Stimulated activated memory B cell treated with anti-CD40 and anti-IgM and Interleukin-4, amounts not matched to agents 10 μg/mL and 1 μg/mL and 100 μg/mL, for 72 hours (primary cell): ENCODE measurements around the gene ECM1.
A peak's percentile ranks its signal among the peaks of the same experiment; 100 is the strongest.

Experiments
- ATAC-seq: fragments of 150-1000 bp; cut with Tn5 transposase; 2 replicates; pipeline ENCODE4 v1.10.0; 2021
- H3K27ac Mint-ChIP-seq: one replicate; pipeline ENCODE4 v1.8.0; 2022; ENCODE audit warnings: mild to moderate bottlenecking, mixed read lengths
- H3K27me3 Mint-ChIP-seq: one replicate; pipeline ENCODE4 v1.8.0; 2022; ENCODE audit warnings: mixed read lengths
- H3K36me3 Mint-ChIP-seq: one replicate; pipeline ENCODE4 v1.8.0; 2022; ENCODE audit warnings: mixed read lengths
- H3K4me1 Mint-ChIP-seq: one replicate; pipeline ENCODE4 v1.8.0; 2022; ENCODE audit warnings: mixed read lengths
- H3K4me3 Mint-ChIP-seq: one replicate; pipeline ENCODE4 v1.8.0; 2022; ENCODE audit warnings: mild to moderate bottlenecking, moderate library complexity, mixed read lengths
- H3K9me3 Mint-ChIP-seq: one replicate; pipeline ENCODE4 v1.8.0; 2022; ENCODE audit warnings: mixed read lengths

The ECM1 gene

DNA sequence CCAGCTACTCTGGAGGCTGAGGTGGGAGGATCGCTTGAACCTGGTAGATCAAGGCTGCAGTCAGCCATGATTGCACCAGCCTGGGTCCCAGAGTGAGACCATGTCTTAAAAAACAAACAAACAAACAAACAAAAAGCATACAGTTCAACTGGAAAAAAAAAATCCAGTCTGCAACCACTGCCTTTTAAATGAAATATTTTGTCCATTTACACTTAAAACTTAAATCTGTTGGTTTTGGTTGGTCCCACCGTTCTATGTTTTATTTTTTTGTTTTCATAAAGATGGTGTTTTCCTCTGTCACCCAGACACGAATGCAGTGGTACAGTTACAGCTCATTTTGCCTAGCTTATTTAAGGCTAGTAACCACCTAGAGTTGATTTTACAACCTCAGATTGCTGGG, 17.4 kb downstream of the ECM1 start:
- Mint-ChIP-seq H3K9me3 (no peaks in the 10 kb centered on the region), H3K27me3 (no peaks in the 10 kb centered on the region), H3K36me3 (no peaks in the 10 kb centered on the region), H3K27ac (no peak overlapping the region), H3K4me3 (no peak overlapping the region), H3K4me1 (no peaks in the 10 kb centered on the region)
- ATAC-seq = no peak

GRCh38 chr1:150528196-150528595, 20.3 kb downstream of the ECM1 start:
- H3K36me3 Mint-ChIP-seq = no peaks in the 10 kb centered on the region

DNA sequence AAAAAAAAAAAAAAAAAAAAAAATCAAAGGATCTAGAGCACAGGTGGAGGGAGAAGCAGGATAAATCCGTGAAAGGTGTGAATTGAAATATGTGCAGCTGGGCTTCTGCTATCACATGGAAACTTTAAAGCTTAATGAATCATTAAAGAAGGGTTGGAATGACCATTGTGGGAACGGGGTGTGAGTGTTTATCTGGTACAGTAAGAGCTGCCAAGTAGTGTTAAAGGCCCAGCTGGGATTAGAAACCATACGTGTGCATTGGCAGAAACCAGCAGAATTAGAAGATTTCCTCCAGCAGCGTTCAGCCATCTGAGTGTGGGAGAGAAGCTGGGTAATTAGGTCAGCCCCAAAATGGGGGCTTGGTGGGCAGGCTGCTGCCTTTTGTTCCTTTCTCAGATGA, 21.1 kb downstream of the ECM1 start:
- H3K4me1 Mint-ChIP-seq = peaks cover 14% of the 10 kb centered on the region
- H3K27ac Mint-ChIP-seq = no peak overlapping the region
- no peaks in the 10 kb centered on the region for H3K9me3 Mint-ChIP-seq
- H3K27me3 Mint-ChIP-seq = no peaks in the 10 kb centered on the region
- H3K4me3 Mint-ChIP-seq = no peak overlapping the region
- H3K36me3 Mint-ChIP-seq = no peaks in the 10 kb centered on the region
- ATAC-seq = no peak

More at GRCh38 chr1:150528196-150528595, 20.3 kb downstream of the ECM1 start:
- no peak overlapping the region for H3K27ac Mint-ChIP-seq
- ATAC-seq = no peak
- H3K9me3 Mint-ChIP-seq = no peaks in the 10 kb centered on the region
- no peaks in the 10 kb centered on the region for H3K27me3 Mint-ChIP-seq
- no peak overlapping the region for H3K4me3 Mint-ChIP-seq
- peaks cover 14% of the 10 kb centered on the region for H3K4me1 Mint-ChIP-seq

DNA sequence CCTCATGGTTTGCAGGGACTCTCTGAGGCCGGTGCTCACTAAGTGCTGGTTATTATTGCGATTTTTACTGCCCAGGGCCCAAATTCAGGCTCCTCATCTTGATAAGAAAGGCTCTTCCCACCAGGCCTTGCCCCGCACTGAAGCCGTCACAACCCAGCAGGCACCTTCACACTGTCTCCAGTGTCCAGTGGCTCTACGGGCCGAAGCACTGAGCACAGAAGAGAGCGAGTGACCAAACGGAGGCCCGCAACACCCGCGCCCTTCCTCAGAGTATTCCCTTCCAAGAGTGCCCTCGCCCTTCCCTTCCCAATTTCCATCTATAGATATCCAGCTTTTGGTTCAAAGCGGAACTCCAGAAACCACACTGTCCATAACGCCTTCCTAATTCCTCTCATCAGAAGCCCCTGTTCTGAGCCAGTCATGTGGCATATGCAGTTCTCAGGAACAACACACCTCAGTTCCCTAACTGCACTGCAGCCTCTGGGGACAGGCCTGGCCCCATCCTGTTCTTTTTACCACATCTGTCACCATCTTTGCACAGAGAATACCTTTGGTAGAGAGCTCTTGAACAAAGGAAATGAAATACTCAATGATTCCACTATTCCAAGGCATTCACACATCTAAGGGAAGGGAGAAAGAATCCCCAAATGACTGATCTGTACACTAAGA, 22.7 kb downstream of the ECM1 start:
- no peak overlapping the region for H3K4me3 Mint-ChIP-seq
- H3K9me3 Mint-ChIP-seq = no peaks in the 10 kb centered on the region
- no peak for ATAC-seq
- H3K36me3 Mint-ChIP-seq = no peaks in the 10 kb centered on the region
- H3K27me3 Mint-ChIP-seq = no peaks in the 10 kb centered on the region
- H3K4me1 Mint-ChIP-seq = peaks cover 14% of the 10 kb centered on the region
- no peak overlapping the region for H3K27ac Mint-ChIP-seq

DNA sequence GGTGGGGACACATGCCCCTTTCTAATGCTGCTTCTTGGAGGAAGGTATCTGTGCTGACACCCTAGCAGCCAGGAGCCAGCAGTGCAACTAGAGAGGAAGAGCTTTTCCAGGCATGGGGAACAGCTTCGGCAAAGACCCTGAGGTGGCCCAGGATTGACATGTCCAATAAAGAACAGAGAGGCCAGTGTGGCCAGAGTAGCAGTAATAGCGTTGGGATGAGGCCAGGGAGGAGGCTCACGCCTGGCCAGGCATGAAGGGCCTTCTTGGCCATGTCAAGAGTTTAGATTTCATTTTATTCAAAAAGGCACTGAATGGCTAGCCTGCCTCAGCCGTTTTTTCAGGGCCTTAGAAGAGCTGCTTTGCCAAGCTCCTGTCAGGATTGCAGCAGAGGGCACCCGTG, 25.0 kb downstream of the ECM1 start:
- H3K9me3 Mint-ChIP-seq = no peaks in the 10 kb centered on the region
- no peak for ATAC-seq
- peaks cover 8% of the 10 kb centered on the region for H3K27me3 Mint-ChIP-seq
- H3K4me3 Mint-ChIP-seq = no peak overlapping the region
- H3K27ac Mint-ChIP-seq = no peak overlapping the region
- H3K4me1 Mint-ChIP-seq = peaks cover 14% of the 10 kb centered on the region
- H3K36me3 Mint-ChIP-seq = no peaks in the 10 kb centered on the region

DNA sequence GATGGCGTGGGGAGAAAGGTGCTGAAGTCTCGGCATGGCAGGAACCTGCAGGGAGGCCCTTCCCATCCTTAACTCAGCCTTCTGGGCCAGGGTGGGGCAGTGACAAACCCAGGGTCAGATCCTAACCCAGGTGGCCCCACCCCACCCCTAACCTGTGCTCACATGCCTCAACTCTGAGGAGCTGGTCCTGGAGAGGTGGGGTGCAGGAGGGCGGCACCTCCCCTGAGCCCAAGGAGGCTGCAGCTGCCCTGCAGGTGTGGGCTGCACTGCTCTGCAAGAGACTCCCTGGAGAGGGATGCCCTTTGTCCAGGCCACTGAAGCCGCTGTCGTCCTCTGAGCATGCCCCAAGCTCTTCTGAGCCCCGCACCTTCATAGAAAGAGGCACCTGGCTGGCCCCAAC, 26.1 kb downstream of the ECM1 start:
- Mint-ChIP-seq H3K27me3 (peaks cover 16% of the 10 kb centered on the region), H3K4me1 (peaks cover 14% of the 10 kb centered on the region), H3K9me3 (no peaks in the 10 kb centered on the region), H3K27ac (no peak overlapping the region), H3K36me3 (no peaks in the 10 kb centered on the region), H3K4me3 (no peak overlapping the region)
- ATAC-seq = no peak

GRCh38 chr1:150535511-150536287, 27.8 kb downstream of the ECM1 start:
- ATAC-seq = no peak
- Mint-ChIP-seq H3K36me3 (no peaks in the 10 kb centered on the region), H3K27me3 (peaks cover 31% of the 10 kb centered on the region), H3K27ac (no peak overlapping the region), H3K4me3 (no peak overlapping the region), H3K4me1 (peaks cover 11% of the 10 kb centered on the region), H3K9me3 (no peaks in the 10 kb centered on the region)

GRCh38 chr1:150536836-150537731, 29.2 kb downstream of the ECM1 start:
- Mint-ChIP-seq H3K27me3 (peaks cover 31% of the 10 kb centered on the region), H3K4me3 (no peak overlapping the region), H3K27ac (no peak overlapping the region), H3K4me1 (peaks cover 8% of the 10 kb centered on the region), H3K9me3 (no peaks in the 10 kb centered on the region), H3K36me3 (no peaks in the 10 kb centered on the region)
- no peak for ATAC-seq

- Mint-ChIP-seq H3K4me1 (no peaks in the 10 kb centered on the region), H3K27me3 (peaks cover 31% of the 10 kb centered on the region), H3K36me3 (no peaks in the 10 kb centered on the region), H3K9me3 (no peaks in the 10 kb centered on the region), H3K27ac (no peak overlapping the region), H3K4me3 (no peak overlapping the region)
- ATAC-seq = no peak
These were observed 30.1 kb downstream of the ECM1 start for GRCh38 chr1:150537732-150538684.

- Mint-ChIP-seq H3K27ac (no peak overlapping the region), H3K9me3 (no peaks in the 10 kb centered on the region), H3K36me3 (no peaks in the 10 kb centered on the region), H3K4me1 (no peaks in the 10 kb centered on the region), H3K4me3 (no peak overlapping the region), H3K27me3 (peaks cover 39% of the 10 kb centered on the region)
- ATAC-seq = no peak
These were observed 35.7 kb downstream of the ECM1 start for GRCh38 chr1:150543500-150544143.

DNA sequence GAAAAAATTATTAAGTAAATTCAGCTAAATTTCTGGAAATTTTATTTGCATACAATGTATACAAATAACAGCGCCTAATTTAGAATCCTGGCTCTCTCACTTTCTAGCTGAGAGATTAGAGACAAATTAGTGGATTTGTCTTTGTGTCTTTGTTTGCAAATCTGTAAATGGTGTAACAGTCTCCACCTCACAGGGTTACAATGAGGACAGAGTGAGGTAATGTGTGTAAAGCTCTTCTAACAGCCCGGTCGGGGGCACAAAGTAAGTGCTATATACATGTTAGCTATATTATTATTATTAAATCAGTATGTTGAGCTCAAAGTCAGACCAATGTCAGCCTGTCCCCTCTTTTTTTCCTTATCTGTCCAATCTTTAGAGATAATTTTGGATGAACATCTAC, 36.3 kb downstream of the ECM1 start:
- H3K27me3 Mint-ChIP-seq = peaks cover 33% of the 10 kb centered on the region
- H3K4me3 Mint-ChIP-seq = no peak overlapping the region
- no peaks in the 10 kb centered on the region for H3K36me3 Mint-ChIP-seq
- no peak for ATAC-seq
- no peaks in the 10 kb centered on the region for H3K4me1 Mint-ChIP-seq
- no peak overlapping the region for H3K27ac Mint-ChIP-seq
- no peaks in the 10 kb centered on the region for H3K9me3 Mint-ChIP-seq

DNA sequence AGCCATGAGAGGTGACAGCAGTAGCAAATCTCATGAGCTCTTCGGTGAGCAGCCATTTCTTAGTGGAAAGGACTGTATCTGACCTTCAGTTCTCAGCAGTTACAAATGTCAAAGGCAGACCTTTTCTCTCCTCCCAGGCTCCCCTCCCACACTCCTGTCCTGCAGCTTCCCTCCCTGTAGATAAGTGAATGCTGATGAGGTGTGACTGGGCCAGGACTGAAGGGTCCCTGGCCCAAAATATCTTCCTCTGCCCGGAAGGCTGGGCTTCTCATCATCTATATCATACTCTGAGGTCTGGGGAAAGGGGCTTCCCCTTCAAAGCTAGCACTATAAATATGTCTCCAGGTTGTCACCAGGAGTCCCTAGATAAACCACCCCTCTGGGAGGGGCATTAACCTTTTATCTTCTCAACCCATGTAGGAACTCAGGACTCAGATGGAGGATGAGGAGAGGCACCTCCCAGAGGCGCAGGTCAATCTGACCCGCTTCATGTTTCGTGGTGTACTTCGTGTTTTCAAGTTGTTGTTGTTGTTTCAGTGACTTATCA, 37.6 kb downstream of the ECM1 start:
- Mint-ChIP-seq H3K4me3 (no peak overlapping the region), H3K36me3 (no peaks in the 10 kb centered on the region), H3K9me3 (no peaks in the 10 kb centered on the region), H3K27ac (peak overlapping the region; percentile 31), H3K4me1 (peaks cover 12% of the 10 kb centered on the region), H3K27me3 (peaks cover 28% of the 10 kb centered on the region)
- ATAC-seq = no peak

DNA sequence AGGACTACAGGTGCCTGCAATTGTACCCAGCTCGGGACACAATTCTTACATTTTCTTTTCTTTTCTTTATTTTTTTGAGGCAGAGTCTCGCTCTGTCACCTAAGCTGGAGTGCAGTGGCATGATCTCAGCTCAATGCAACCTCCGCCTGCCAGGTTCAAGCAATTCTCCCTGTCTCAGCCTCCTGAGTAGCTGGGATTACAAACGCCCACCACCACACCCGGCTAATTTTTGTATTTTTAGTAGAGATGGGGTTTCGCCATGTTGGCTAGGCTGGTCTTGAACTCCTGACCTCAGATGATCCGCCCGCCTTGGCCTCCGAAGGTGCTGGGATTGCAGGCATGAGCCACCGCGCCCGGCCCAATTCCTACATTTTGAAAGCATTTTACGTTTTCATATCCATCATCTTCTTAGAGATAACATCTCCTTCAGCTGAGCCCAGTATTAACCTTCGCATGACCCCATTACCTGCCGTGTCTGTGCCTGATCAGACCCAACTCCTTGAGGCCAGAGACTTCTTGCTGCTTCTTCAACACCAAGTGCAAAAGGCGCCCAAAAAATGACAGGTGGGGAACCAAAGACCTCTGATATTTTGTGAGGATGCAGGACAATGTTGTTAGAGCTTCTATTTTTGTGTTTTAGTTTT, 38.5 kb downstream of the ECM1 start:
- Mint-ChIP-seq H3K4me1 (peaks cover 20% of the 10 kb centered on the region), H3K4me3 (no peak overlapping the region), H3K36me3 (no peaks in the 10 kb centered on the region), H3K27me3 (peaks cover 27% of the 10 kb centered on the region), H3K9me3 (no peaks in the 10 kb centered on the region), H3K27ac (no peak overlapping the region)
- no peak for ATAC-seq

DNA sequence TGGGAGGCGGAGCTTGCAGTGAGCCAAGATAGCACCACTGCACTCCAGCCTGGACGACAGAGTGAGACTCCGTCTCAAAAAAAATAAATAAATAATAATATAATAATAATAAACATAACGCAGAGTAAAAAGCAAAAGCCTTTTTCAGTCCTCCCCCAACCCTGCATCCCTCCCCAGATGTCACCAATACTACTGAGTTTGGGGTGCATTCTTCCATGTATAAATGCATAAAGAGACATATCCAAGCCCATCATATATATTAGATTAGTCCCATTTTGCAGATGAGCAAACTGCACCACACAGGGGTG, 40.4 kb downstream of the ECM1 start:
- Mint-ChIP-seq H3K36me3 (no peaks in the 10 kb centered on the region), H3K27ac (no peak overlapping the region), H3K9me3 (no peaks in the 10 kb centered on the region), H3K4me1 (peaks cover 39% of the 10 kb centered on the region), H3K27me3 (peaks cover 27% of the 10 kb centered on the region), H3K4me3 (peak overlapping the region; percentile 67)
- no peak for ATAC-seq
